Spleen (tissue), 11 donors: ENCODE data around the gene OSBPL1A. TPM values are rescaled to one million over a fixed set of nuclear protein-coding genes. Genes with fewer than 3 reads are reported as not detected.

Experiments
- DNase-seq: peaks from one replicate; pipeline ENCODE4 v3.0.0-alpha.2; 2020
- H3K27ac ChIP-seq, 8 donors: fragments of 200-600 bp; sonication (generic) in 7 of 8; 1 replicate in 4 of 8; 2 replicates in 4 of 8; pipeline versions ENCODE4 v1.5.0 to v1.8.0; 2016 to 2021; ENCODE audit warnings: inconsistent platforms in 4 of 8, mild to moderate bottlenecking in 4 of 8, moderate library complexity in 1 of 8
- H3K27me3 ChIP-seq, 7 donors: fragments of 200-600 bp; sonication (generic) in 6 of 7; replicated peaks in 1 of 7; 1 replicate in 4 of 7; 2 replicates in 3 of 7; pipeline versions ENCODE4 v1.5.0 to v1.8.0; 2016 to 2021; ENCODE audit warnings: inconsistent platforms in 3 of 7, mild to moderate bottlenecking in 1 of 7
- H3K36me3 ChIP-seq, 6 donors: fragments of 200-600 bp; sonication (generic) in 5 of 6; 1 replicate in 4 of 6; 2 replicates in 2 of 6; pipeline versions ENCODE4 v1.5.0 to v1.8.0; 2016 to 2021; ENCODE audit warnings: inconsistent platforms in 2 of 6
- H3K4me1 ChIP-seq, 6 donors: fragments of 200-600 bp; sonication (generic) in 5 of 6; 1 replicate in 3 of 6; 2 replicates in 3 of 6; pipeline versions ENCODE4 v1.5.0 to v1.8.0; 2016 to 2021; ENCODE audit warnings: inconsistent platforms in 3 of 6
- H3K4me3 ChIP-seq, 8 donors: fragments of 200-600 bp; sonication (generic) in 7 of 8; 1 replicate in 4 of 8; 2 replicates in 4 of 8; pipeline versions ENCODE4 v1.5.0 to v1.8.0; 2016 to 2021; ENCODE audit warnings: inconsistent platforms in 4 of 8, mild to moderate bottlenecking in 4 of 8, moderate library complexity in 2 of 8
- H3K9me3 ChIP-seq, 8 donors: fragments of 200-600 bp; sonication (generic) in 7 of 8; 1 replicate in 4 of 8; 2 replicates in 4 of 8; pipeline versions ENCODE4 v1.5.0 to v1.8.0; 2016 to 2021; ENCODE audit warnings: inconsistent platforms in 4 of 8
- POLR2A ChIP-seq, 3 donors: fragments of 450-650 bp; IDR thresholded peaks; one replicate each; pipeline ENCODE4 v1.5.1; 2017; ENCODE audit warnings: antibody characterized with exemption in 3 of 3, mild to moderate bottlenecking in 1 of 3
- POLR2AphosphoS5 ChIP-seq, 3 donors: sonication (generic); formaldehyde crosslinking; IDR thresholded peaks; one replicate each; pipeline ENCODE4 v1.5.1; 2017; ENCODE audit warnings: antibody characterized with exemption in 3 of 3
- WGBS, 5 donors: extraction: QIAGEN DNeasy Blood & Tissue Kit in 3 of 5; methylation state at CpG; one replicate each; pipeline versions ENCODE4 v1.1.5 to v1.1.7; 2013 to 2018; 5-methylcytosine and 5-hydroxymethylcytosine counted together
- intact Hi-C: fragments of 100-400 bp; cut with DNase I; formaldehyde crosslinking; loops from one replicate; pipeline ENCODE4 v1.15.0; 2023; ENCODE audit warnings: low total_unique reads
- polyA plus RNA-seq, 3 donors: library from polyadenylated mRNA; stranded (reverse); fragments of 200-250 nt; gene quantifications; one replicate each; pipeline ENCODE4 v1.2.1, GENCODE V29; 2013
- total RNA-seq, 7 donors: library from RNA; depleted of rRNA in 3 of 7; stranded (reverse); fragments of >200 nt in 3 of 7; fragmentation: NEBNext Ultra II Directional in 4 of 7; extraction: Animal tissue kit (Norgen Biotek cat#: 25700) in 4 of 7; gene quantifications; one replicate each; pipeline versions ENCODE4 v1.1.0 to v1.2.1, GENCODE V29; 2016 to 2021
- TF ChIP-seq, protein P1 (sequence below), 11 experiments: fragments of 200-600 bp in 7 of 11; fragments of 450-650 bp in 4 of 11; sonication (generic) in 4 of 11; IDR thresholded peaks in 8 of 11; conservative IDR thresholded peaks in 3 of 11; 1 replicate in 7 of 11; 2 replicates in 4 of 11; pipeline versions ENCODE4 v1.4.0 to v1.8.0; 2016 to 2021; ENCODE audit warnings: antibody characterized with exemption in 11 of 11, inconsistent platforms in 4 of 11, mild to moderate bottlenecking in 1 of 11
- donor health status: healthy with polysubstance abuse.
- donor health status: DM: no; HTN: no; CAD: no; lungs with moderate emphysema.
- donor health status: DM: no; HTN: no; CAD: no.
- donor health status: Bipolar disorder and iron deficiency.
- donor health status: healthy.
- donor health status: DM: no; HTN: no; CAD: no.
- donor health status: DM: yes; HTN: yes; CAD: no.

OSBPL1A gene
- total and polyA plus RNA-seq, 10 donors, result 3.8 to 29.6 (median 22.1) TPM

DNA sequence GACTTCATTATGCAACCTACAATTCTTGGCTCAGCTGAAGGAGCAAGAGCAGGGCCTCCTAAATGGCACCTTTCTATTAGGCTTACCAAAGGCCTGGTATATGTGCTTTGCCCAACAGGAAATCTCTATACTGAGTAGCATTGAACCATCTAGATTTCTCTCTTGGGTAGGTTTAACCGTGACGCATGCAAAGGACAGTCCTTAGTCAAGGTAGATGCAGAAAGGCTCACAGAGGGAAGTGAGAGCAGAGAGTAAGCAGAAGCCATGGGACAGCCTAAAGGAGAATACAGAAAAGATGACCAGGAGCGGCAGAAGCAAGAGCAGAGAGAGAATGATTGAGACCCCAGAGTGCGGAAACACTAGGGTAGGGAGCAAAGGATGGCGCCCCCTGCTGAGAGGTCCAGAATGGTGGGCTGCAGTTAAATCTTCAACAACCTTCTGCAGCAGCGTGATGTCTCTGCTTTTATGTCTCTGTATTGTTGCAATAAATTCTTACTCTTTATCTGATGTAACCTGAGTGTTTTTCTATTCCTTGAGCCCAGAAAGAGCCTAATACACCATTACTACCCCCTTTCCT, 4.7 kb upstream of the OSBPL1A start:
- no peaks in the 10 kb centered on the region for H3K36me3 ChIP-seq
- no peak for TF ChIP-seq POLR2AphosphoS5 (IDR thresholded peaks at IDR 0.05)
- TF ChIP-seq, protein P1, sequence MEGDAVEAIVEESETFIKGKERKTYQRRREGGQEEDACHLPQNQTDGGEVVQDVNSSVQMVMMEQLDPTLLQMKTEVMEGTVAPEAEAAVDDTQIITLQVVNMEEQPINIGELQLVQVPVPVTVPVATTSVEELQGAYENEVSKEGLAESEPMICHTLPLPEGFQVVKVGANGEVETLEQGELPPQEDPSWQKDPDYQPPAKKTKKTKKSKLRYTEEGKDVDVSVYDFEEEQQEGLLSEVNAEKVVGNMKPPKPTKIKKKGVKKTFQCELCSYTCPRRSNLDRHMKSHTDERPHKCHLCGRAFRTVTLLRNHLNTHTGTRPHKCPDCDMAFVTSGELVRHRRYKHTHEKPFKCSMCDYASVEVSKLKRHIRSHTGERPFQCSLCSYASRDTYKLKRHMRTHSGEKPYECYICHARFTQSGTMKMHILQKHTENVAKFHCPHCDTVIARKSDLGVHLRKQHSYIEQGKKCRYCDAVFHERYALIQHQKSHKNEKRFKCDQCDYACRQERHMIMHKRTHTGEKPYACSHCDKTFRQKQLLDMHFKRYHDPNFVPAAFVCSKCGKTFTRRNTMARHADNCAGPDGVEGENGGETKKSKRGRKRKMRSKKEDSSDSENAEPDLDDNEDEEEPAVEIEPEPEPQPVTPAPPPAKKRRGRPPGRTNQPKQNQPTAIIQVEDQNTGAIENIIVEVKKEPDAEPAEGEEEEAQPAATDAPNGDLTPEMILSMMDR (IDR thresholded peaks at IDR 0.05 in 8 of 11, conservative IDR thresholded peaks at IDR 0.05 in 3 of 11), result peak in 5 of 11 experiments; percentile 10 to 35 (median 30)
- H3K27ac ChIP-seq, result no peak overlapping the region
- intact Hi-C loops, result no loop called here
- WGBS, 5 donors, result 68 to 88% (median 80%) methylated on average over 6 of the region's 6 CpGs
- H3K4me3 ChIP-seq, result no peak overlapping the region
- H3K9me3 ChIP-seq, result no peaks in the 10 kb centered on the region
- H3K4me1 ChIP-seq, result peaks cover 5 to 17% (median 10%) of the 10 kb centered on the region in 6 donors
- DNase-seq, result no peak
- H3K27me3 ChIP-seq, result peaks cover 0 to 15% (median 0%) of the 10 kb centered on the region in 7 donors

DNA sequence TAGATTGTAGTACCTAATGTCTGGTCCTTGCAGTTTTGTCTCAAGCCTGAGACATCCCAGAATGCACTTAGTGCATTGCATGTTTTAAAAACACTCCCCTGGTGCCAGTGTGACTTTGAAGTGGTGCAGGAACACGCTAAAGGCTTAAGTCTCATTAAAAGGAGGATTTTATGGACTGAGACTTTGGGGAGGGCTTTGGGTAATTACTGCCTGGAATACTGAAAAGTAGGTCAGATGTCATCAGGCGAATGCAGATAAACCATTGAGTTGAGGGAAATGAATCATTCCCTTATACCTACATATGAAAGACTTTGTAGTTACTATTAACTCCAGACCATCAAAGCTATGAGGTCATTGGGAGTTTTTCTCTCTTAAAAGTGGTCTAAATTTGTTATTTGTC, 3.0 kb upstream of the OSBPL1A start:
- Histone ChIP-seq H3K27me3 (peaks cover 0 to 16% (median 0%) of the 10 kb centered on the region in 7 donors), H3K9me3 (no peaks in the 10 kb centered on the region), H3K36me3 (no peaks in the 10 kb centered on the region), H3K27ac (no peak overlapping the region), H3K4me1 (peaks cover 5 to 34% (median 20%) of the 10 kb centered on the region in 6 donors), H3K4me3 (no peak overlapping the region)
- no peak for DNase-seq
- 83 to 88% (median 85%) methylated on average over 2 of the region's 2 CpGs for WGBS, 5 donors
- TF ChIP-seq POLR2AphosphoS5 (IDR thresholded peaks at IDR 0.05) (no peak), POLR2A (IDR thresholded peaks at IDR 0.05) (no peak)
- TF ChIP-seq, protein P1 (IDR thresholded peaks at IDR 0.05 in 8 of 11, conservative IDR thresholded peaks at IDR 0.05 in 3 of 11), result no peak
- intact Hi-C loops, result no loop called here

DNA sequence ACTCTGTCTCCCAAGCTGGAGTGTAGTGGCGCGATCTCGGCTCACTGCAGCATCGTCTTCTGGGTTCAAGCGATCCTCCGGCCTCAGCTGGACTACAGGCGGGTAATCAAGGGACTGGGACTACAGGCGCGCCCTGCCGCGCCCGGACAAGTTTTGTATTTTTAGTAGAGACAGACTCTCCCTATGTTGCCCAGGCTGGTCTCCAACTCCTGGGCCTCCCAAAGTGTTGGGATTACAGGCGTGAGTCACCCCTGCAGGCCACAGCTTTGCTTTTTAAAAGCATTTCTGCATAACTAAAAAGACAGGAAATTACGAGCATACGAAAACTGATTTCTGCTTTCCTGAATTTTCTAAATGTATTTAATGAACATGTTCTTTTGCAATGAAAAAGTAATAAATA, 916 bp upstream of the OSBPL1A start:
- 84 to 94% (median 88%) methylated on average over 15 of the region's 15 CpGs for WGBS, 5 donors
- Histone ChIP-seq H3K9me3 (no peaks in the 10 kb centered on the region), H3K27me3 (peaks cover 0 to 16% (median 0%) of the 10 kb centered on the region in 7 donors), H3K27ac (peak overlapping the region in 3 of 8 donors; percentile 86 to 92 (median 91)), H3K4me1 (peaks cover 5 to 48% (median 30%) of the 10 kb centered on the region in 6 donors), H3K4me3 (peak overlapping the region in 2 of 8 donors; percentile 81 to 87), H3K36me3 (no peaks in the 10 kb centered on the region)
- intact Hi-C loops, result no loop called here
- DNase-seq, result no peak
- TF ChIP-seq, protein P1 (IDR thresholded peaks at IDR 0.05 in 8 of 11, conservative IDR thresholded peaks at IDR 0.05 in 3 of 11), result no peak
- no peak for TF ChIP-seq POLR2AphosphoS5 (IDR thresholded peaks at IDR 0.05)

DNA sequence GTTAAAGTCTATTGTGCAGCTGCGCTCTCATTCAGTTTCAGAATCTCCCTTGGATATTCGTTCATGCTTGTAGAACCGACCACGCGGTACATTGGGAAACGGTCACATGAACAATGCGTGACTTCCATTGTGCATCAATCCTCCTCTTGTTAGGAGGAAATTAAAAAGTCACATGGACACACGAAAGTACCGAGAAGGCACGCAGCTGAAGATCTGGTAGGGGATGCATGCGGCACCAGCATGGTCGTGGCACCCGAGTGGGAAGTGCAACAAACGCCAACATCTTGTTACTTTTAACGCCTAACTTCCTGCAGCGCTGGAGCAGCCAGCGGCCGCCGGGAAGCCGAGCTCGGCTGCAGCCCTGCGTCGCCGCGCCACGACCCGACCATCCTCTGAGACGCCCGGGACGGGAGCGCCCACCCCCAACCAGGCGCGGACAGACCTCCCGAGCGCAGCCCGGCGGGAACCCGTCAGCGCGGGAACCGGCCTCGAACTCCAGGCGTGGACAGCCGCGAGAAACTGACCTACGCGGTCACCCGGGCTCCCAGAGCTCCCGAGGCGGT, 412 bp downstream of the OSBPL1A start:
- intact Hi-C loops, result no loop called here
- TF ChIP-seq, protein P1 (IDR thresholded peaks at IDR 0.05 in 8 of 11, conservative IDR thresholded peaks at IDR 0.05 in 3 of 11), result no peak
- no peak for TF ChIP-seq POLR2AphosphoS5 (IDR thresholded peaks at IDR 0.05)
- TF ChIP-seq POLR2A (IDR thresholded peaks at IDR 0.05), result peak in 1 of 3 donors; percentile 12
- H3K4me1 ChIP-seq, result peaks cover 5 to 48% (median 30%) of the 10 kb centered on the region in 6 donors
- no peak for DNase-seq
- WGBS, 5 donors, result 0 to 2% (median 1%) methylated on average over 26 to 50 of the region's 50 CpGs
- H3K4me3 ChIP-seq, result peak overlapping the region; percentile 67 to 87 (median 78)
- peak overlapping the region; percentile 75 to 92 (median 87) for H3K27ac ChIP-seq
- peaks cover 0 to 16% (median 0%) of the 10 kb centered on the region in 7 donors for H3K27me3 ChIP-seq
- H3K36me3 ChIP-seq, result no peaks in the 10 kb centered on the region
- H3K9me3 ChIP-seq, result no peaks in the 10 kb centered on the region
